HG03045 (cell line): ENCODE data around the gene TNFRSF1A.

ENCODE experiments used
- ATAC-seq: cut with Tn5 transposase; IDR thresholded peaks from one replicate; pipeline ENCODE4 v1.9.1; 2021; ENCODE audit warnings: mild to moderate bottlenecking, moderate library complexity; ENCODE audit not compliant: unreplicated experiment

Gene TNFRSF1A

GRCh38 chr12:6374786-6375160 lies 32.9 kb upstream of the TNFRSF1A start:
- no peak for ATAC-seq

GRCh38 chr12:6374028-6374785 lies 32.3 kb upstream of the TNFRSF1A start:
- no peak for ATAC-seq

GRCh38 chr12:6373022-6373787 lies 31.3 kb upstream of the TNFRSF1A start:
- ATAC-seq: no peak

- ATAC-seq: no peak
Measured at GRCh38 chr12:6372403-6373003, 30.6 kb upstream of the TNFRSF1A start.

GRCh38 chr12:6370994-6371754 lies 29.3 kb upstream of the TNFRSF1A start:
- no peak for ATAC-seq

GRCh38 chr12:6370576-6370935 lies 28.7 kb upstream of the TNFRSF1A start:
- ATAC-seq: no peak

GRCh38 chr12:6369916-6370575 lies 28.2 kb upstream of the TNFRSF1A start:
- ATAC-seq: no peak

GRCh38 chr12:6368906-6369525 lies 27.1 kb upstream of the TNFRSF1A start:
- no peak for ATAC-seq

GRCh38 chr12:6367969-6368892 lies 26.4 kb upstream of the TNFRSF1A start:
- ATAC-seq: no peak

GRCh38 chr12:6367065-6367968 lies 25.4 kb upstream of the TNFRSF1A start:
- no peak for ATAC-seq

GRCh38 chr12:6364044-6364374 lies 22.1 kb upstream of the TNFRSF1A start:
- ATAC-seq: no peak

- no peak for ATAC-seq
Measured at GRCh38 chr12:6363330-6364043, 21.6 kb upstream of the TNFRSF1A start.

GRCh38 chr12:6363010-6363329 lies 21.1 kb upstream of the TNFRSF1A start:
- ATAC-seq: no peak

GRCh38 chr12:6362403-6362802 lies 20.5 kb upstream of the TNFRSF1A start:
- ATAC-seq: no peak

GRCh38 chr12:6361834-6362233 lies 20.0 kb upstream of the TNFRSF1A start:
- ATAC-seq: no peak

GRCh38 chr12:6360578-6361490 lies 19.0 kb upstream of the TNFRSF1A start:
- ATAC-seq: no peak

- no peak for ATAC-seq
Measured at GRCh38 chr12:6360080-6360571, 18.2 kb upstream of the TNFRSF1A start.
